GM18526 (cell line): ENCODE measurements around the gene GBGT1.

ENCODE experiments used
- POLR2A ChIP-seq: IDR thresholded peaks from 3 replicates; pipeline ENCODE4 v1.6.1; 2011; ENCODE audit not compliant: insufficient read length; ENCODE audit errors: extremely low read depth

Gene GBGT1

DNA sequence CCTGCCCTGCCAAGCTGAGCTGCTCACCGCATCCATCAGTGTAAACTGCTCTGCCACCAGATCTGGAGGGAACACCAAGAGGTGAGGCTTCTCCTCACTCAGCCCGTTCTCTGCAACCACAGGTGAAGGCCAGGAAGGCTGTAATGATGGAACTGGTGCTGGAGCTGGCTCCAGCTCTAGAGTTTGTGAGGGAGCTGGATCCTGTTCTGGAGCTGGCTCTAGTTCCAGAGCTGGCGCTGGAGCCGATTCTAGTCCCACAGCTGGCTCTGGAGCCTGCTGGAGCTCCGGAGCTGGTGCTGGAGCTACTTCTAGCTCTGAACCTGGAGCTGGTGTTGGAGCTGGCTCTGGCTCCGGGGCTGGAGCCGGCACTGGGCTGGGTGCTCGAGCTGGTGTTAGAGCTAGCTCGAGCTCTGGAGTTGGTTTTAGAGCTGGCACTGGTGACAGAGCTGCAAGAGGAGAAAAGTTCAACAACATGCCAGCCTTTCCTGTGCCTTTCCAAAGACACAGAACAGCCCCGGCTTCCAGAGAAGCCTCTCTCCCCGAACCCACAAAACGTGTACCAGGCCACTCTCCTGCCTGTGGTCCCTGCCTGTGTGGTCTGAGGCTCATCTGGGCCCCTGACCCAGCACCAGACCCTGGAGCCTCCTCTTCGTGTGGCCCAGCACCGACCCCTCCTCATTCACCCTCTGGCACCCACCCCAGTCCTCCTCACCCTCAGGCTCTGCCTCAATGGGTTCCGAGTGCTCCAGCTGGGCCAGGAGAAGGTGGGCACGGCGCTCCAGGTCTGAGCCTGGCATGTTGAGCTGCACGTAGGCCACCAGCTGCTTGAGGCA lies 55.5 kb downstream of the GBGT1 start:
- TF ChIP-seq POLR2A: no peak

GRCh38 chr9:133107245-133107722 lies 56.4 kb downstream of the GBGT1 start:
- no peak for TF ChIP-seq POLR2A

- no peak for TF ChIP-seq POLR2A
Measured at GRCh38 chr9:133106511-133107244, 57.0 kb downstream of the GBGT1 start.

DNA sequence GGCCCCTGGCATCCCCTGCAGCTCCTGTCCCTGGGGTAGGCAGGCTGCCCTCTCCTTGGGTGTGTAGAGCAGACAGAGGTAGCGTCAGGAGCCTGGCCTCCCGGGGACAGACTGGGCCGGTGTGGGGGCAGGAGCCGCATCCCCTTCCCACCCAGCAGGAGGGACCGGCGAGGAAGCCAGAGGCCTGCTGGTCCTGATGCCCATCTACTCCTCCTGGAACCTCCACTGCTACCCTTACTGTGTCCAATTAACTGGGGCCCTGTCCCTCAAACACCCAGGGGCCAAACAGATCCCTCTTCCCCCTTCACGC lies 58.3 kb downstream of the GBGT1 start:
- no peak for TF ChIP-seq POLR2A

- TF ChIP-seq POLR2A: no peak
Measured at GRCh38 chr9:133104718-133105460, 58.8 kb downstream of the GBGT1 start.

DNA sequence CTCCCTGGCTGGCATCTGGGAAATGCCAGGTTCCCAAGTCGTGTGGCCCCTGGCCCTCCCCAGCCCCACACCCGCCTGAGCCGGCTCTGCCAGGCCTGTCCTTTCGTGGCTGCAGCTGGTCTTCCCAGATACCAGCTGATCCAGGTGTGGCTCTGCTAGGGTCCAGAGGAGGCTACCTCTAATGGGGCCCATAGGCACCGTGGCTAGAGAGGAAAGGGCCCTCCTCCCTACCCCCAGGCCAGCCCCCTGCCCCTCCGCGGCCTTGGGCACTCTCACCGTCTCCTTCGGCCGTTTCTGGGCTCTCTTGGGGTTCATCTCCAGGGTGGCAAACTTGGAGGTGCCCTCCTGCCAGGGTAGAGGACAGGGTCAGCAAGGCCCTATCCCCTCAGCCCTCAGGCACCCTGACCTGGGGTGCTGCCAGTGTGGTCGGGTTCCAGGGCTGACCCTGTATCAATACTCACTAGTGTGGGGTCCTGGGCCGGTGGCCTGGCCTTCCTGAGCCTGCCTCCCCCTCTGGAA lies 59.7 kb downstream of the GBGT1 start:
- no peak for TF ChIP-seq POLR2A

DNA sequence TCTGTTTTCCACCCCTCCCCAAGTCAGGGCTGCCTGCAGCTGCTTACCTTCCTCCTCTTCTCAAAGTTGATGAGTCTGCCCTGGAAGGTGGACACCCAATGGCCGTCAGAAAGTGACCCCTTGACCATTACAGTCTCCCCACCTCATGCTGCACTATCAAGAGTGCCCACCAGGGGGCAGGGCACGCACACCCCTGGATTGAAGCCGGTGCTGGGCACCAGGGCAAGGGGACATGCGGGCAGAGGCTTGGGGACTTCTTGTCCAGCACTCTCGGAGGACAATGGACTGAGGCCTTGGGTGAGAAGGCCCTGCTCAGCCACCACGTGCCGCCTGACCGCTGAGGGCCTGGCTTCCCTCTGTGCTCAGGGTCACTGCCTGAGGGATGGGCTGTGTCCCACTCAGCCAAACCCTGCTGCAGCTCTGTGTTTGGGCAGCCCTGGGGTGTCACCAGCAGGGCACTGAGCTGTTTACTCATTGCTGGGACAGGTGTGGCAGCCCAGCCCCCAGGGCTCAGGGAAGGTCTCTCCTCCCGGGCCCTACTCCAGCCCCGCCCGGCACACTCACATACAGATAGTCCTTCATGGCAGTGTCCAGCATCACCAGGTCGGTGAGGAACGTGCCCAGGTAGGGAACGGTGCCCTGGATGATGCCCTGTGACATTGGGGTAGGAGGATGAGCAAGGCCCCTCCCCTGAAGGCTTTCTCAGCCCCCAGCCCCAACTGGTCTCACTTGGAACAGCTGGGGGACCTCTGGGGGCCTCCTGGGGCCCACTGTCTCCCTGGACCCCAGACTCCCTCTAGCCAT lies 60.3 kb downstream of the GBGT1 start:
- TF ChIP-seq POLR2A: no peak
